ENCODE data around the gene BCL7A.

Gene BCL7A

DNA sequence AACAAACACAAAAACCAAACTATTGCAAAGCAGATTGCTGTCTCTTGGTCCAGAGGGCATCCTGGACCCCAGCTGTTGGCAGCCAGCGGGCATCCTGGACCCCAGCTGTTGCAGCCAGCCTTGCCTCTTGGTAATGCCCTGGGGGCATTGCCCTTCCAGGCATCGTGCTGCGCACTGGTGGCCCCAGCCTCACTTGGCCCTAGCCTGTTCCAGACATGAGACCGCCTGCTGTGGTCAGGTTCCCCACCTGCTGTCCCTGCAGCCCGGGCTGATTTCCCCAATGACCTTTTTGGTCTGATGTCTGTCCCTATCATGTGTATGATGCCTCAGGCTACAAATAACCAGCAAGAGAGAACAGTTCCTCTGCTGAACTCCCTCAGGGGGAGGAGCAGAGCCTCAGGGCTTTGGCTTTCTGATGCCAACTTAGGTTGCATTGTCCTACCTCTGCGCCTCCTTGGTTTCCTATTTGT lies 77.6 kb downstream of the BCL7A start:
- H3K4me1 ChIP-seq (ENCODE audit: insufficient read depth, low read length, severe bottlenecking) = peaks cover 18% of the 10 kb centered on the region

DNA sequence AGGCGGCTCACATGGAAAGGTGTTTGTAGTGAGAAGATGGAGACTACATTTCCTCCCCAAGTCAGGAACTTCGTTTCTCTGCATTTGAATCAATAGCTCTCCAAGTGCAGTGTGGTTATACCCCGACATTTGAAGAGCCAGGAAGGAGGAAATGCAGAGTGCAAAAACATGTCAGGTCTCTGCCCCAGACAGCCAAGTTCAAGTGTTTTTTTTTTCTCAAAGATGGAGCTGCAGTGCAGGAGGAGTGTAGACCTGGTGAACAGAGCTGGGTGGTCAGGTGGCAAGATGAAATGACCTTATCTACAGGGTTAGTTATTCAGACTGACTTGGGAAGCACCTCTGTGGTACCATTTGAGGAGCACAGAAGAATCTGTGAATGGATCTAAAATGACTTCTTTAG lies 78.2 kb downstream of the BCL7A start:
- H3K9me3 ChIP-seq (ENCODE audit: low read length) = no peaks in the 10 kb centered on the region
- no peak overlapping the region for H3K4me3 ChIP-seq (ENCODE audit: low read depth, low read length, poor library complexity, severe bottlenecking)
- H3K27ac ChIP-seq (ENCODE audit: low read depth, low read length, poor library complexity, severe bottlenecking) = no peak overlapping the region
- H2AFZ ChIP-seq (ENCODE audit: low read length) = no peak overlapping the region
- H3K36me3 ChIP-seq (ENCODE audit: insufficient read depth, low read length) = no peaks in the 10 kb centered on the region
- no peaks in the 10 kb centered on the region for H3K79me2 ChIP-seq (ENCODE audit: insufficient read depth, low read length)
- H3K27me3 ChIP-seq (ENCODE audit: insufficient read depth, low read length) = no peaks in the 10 kb centered on the region
- H3F3A ChIP-seq (ENCODE audit: insufficient read depth, low read length) = peaks cover 6% of the 10 kb centered on the region; the same call in 1 of the 2 replicates
- no peaks in the 10 kb centered on the region for H4K20me1 ChIP-seq (ENCODE audit: insufficient read depth, low read length)
- TF ChIP-seq EZH2 (IDR thresholded peaks at IDR 0.05; ENCODE audit: borderline replicate concordance, low read length) = no peak
- TF ChIP-seq, protein P1, sequence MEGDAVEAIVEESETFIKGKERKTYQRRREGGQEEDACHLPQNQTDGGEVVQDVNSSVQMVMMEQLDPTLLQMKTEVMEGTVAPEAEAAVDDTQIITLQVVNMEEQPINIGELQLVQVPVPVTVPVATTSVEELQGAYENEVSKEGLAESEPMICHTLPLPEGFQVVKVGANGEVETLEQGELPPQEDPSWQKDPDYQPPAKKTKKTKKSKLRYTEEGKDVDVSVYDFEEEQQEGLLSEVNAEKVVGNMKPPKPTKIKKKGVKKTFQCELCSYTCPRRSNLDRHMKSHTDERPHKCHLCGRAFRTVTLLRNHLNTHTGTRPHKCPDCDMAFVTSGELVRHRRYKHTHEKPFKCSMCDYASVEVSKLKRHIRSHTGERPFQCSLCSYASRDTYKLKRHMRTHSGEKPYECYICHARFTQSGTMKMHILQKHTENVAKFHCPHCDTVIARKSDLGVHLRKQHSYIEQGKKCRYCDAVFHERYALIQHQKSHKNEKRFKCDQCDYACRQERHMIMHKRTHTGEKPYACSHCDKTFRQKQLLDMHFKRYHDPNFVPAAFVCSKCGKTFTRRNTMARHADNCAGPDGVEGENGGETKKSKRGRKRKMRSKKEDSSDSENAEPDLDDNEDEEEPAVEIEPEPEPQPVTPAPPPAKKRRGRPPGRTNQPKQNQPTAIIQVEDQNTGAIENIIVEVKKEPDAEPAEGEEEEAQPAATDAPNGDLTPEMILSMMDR (IDR thresholded peaks at IDR 0.05; ENCODE audit: low read length) = no peak
- H3K9ac ChIP-seq (ENCODE audit: low read length) = no peak overlapping the region
- no peaks in the 10 kb centered on the region for H3K9me2 ChIP-seq (ENCODE audit: low read depth, low read length)
- H3K4me1 ChIP-seq (ENCODE audit: insufficient read depth, low read length, severe bottlenecking) = peaks cover 23% of the 10 kb centered on the region
- H3K4me2 ChIP-seq (ENCODE audit: low read length) = no peak overlapping the region

More for the DNA sequence above, 77.6 kb downstream of the BCL7A start:
- Histone ChIP-seq H3K9me2 (ENCODE audit: low read depth, low read length) (no peaks in the 10 kb centered on the region), H3F3A (ENCODE audit: insufficient read depth, low read length) (peaks cover 6% of the 10 kb centered on the region; the same call in 1 of the 2 replicates), H3K4me3 (ENCODE audit: low read depth, low read length, poor library complexity, severe bottlenecking) (no peak overlapping the region), H3K9ac (ENCODE audit: low read length) (no peak overlapping the region), H4K20me1 (ENCODE audit: insufficient read depth, low read length) (no peaks in the 10 kb centered on the region), H3K9me3 (ENCODE audit: low read length) (no peaks in the 10 kb centered on the region), H2AFZ (ENCODE audit: low read length) (no peak overlapping the region), H3K27me3 (ENCODE audit: insufficient read depth, low read length) (no peaks in the 10 kb centered on the region), H3K36me3 (ENCODE audit: insufficient read depth, low read length) (no peaks in the 10 kb centered on the region), H3K27ac (ENCODE audit: low read depth, low read length, poor library complexity, severe bottlenecking) (no peak overlapping the region), H3K79me2 (ENCODE audit: insufficient read depth, low read length) (no peaks in the 10 kb centered on the region), H3K4me2 (ENCODE audit: low read length) (no peak overlapping the region)
- TF ChIP-seq EZH2 (IDR thresholded peaks at IDR 0.05; ENCODE audit: borderline replicate concordance, low read length) = no peak
- TF ChIP-seq, protein P1 (IDR thresholded peaks at IDR 0.05; ENCODE audit: low read length) = no peak

DNA sequence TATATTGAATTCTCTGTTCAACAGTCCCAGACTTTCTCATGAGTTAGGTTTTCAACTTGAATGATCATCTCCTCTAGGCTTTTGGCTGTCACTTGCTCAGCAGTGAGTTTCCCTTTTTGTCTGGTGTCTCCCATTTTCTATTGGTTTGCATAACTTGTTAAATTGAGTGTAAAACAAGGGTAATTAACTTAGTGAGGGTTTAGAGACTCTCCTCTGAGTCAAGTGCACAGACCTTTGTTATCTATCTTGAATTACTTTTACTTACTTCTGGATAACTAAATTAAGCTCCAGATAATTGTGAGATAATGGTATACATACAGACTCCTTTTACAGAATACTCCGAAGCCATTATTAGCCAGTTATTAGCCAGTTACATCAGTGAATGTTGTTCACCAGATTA lies 78.9 kb downstream of the BCL7A start:
- Histone ChIP-seq H3F3A (ENCODE audit: insufficient read depth, low read length) (no peaks in the 10 kb centered on the region; the same call in 1 of the 2 replicates), H4K20me1 (ENCODE audit: insufficient read depth, low read length) (no peaks in the 10 kb centered on the region), H3K4me3 (ENCODE audit: low read depth, low read length, poor library complexity, severe bottlenecking) (no peak overlapping the region), H3K27ac (ENCODE audit: low read depth, low read length, poor library complexity, severe bottlenecking) (no peak overlapping the region), H3K9ac (ENCODE audit: low read length) (no peak overlapping the region), H3K4me2 (ENCODE audit: low read length) (no peak overlapping the region), H3K79me2 (ENCODE audit: insufficient read depth, low read length) (no peaks in the 10 kb centered on the region), H3K36me3 (ENCODE audit: insufficient read depth, low read length) (no peaks in the 10 kb centered on the region), H2AFZ (ENCODE audit: low read length) (no peak overlapping the region), H3K4me1 (ENCODE audit: insufficient read depth, low read length, severe bottlenecking) (peaks cover 31% of the 10 kb centered on the region), H3K9me2 (ENCODE audit: low read depth, low read length) (no peaks in the 10 kb centered on the region), H3K9me3 (ENCODE audit: low read length) (no peaks in the 10 kb centered on the region), H3K27me3 (ENCODE audit: insufficient read depth, low read length) (no peaks in the 10 kb centered on the region)
- TF ChIP-seq, protein P1 (IDR thresholded peaks at IDR 0.05; ENCODE audit: low read length) = no peak
- TF ChIP-seq EZH2 (IDR thresholded peaks at IDR 0.05; ENCODE audit: borderline replicate concordance, low read length) = no peak

All from OCI-LY1 (cell line).